ENCODE data around the gene RAPGEF1. TPM values are rescaled to one million over a fixed set of nuclear protein-coding genes. Genes with fewer than 3 reads are reported as not detected.
A peak's percentile ranks its signal among the peaks of the same experiment; 100 is the strongest.

RAPGEF1 gene
- total RNA-seq, 1 experiment from 2014 or later: 25.2 TPM

GRCh38 chr9:131635892-131636291 is 104.0 kb downstream of the RAPGEF1 start:
- H3K9me2 ChIP-seq (replicated peaks; ENCODE audit: low read length): no peaks in the 10 kb centered on the region
- POLR2A ChIA-PET (ENCODE audit: unreplicated experiment): no interaction called here
- peaks cover 12% of the 10 kb centered on the region for H3K4me1 ChIP-seq (ENCODE audit: insufficient read depth, low read length)
- peak overlapping the region; percentile 73 for H3K27ac ChIP-seq (ENCODE audit: low read length)
- H3K9ac ChIP-seq (ENCODE audit: low read length): 0 out of 2 replicates have a peak overlapping the region, but pooled peaks have one; percentile 25
- DNase-seq (no peak), ATAC-seq (peak; percentile 19)
- H3K4me3 ChIP-seq (ENCODE audit: low read length): no peak overlapping the region
- no peaks in the 10 kb centered on the region for H3K36me3 ChIP-seq (ENCODE audit: low read depth, low read length)
- no TSS peak for BruUV-seq (replicated peaks)
- H3K4me2 ChIP-seq (ENCODE audit: low read length): no peak overlapping the region
- no peaks in the 10 kb centered on the region for H4K20me1 ChIP-seq (ENCODE audit: low read length)
- no peaks in the 10 kb centered on the region for H3K9me3 ChIP-seq (ENCODE audit: low read length)
- H3K27me3 ChIP-seq (ENCODE audit: low read length): no peaks in the 10 kb centered on the region
- H3F3A ChIP-seq (ENCODE audit: low read length, unreplicated experiment): no peaks in the 10 kb centered on the region
- intact Hi-C loops (cut with micrococcal nuclease): no loop called here
- no peaks in the 10 kb centered on the region for H3K79me2 ChIP-seq (ENCODE audit: low read length)
- CTCF ChIA-PET: no interaction called here
- no peak for TF ChIP-seq EZH2phosphoT487 (IDR thresholded peaks at IDR 0.05; ENCODE audit: borderline replicate concordance, low read length)
- TF ChIP-seq, protein P1, sequence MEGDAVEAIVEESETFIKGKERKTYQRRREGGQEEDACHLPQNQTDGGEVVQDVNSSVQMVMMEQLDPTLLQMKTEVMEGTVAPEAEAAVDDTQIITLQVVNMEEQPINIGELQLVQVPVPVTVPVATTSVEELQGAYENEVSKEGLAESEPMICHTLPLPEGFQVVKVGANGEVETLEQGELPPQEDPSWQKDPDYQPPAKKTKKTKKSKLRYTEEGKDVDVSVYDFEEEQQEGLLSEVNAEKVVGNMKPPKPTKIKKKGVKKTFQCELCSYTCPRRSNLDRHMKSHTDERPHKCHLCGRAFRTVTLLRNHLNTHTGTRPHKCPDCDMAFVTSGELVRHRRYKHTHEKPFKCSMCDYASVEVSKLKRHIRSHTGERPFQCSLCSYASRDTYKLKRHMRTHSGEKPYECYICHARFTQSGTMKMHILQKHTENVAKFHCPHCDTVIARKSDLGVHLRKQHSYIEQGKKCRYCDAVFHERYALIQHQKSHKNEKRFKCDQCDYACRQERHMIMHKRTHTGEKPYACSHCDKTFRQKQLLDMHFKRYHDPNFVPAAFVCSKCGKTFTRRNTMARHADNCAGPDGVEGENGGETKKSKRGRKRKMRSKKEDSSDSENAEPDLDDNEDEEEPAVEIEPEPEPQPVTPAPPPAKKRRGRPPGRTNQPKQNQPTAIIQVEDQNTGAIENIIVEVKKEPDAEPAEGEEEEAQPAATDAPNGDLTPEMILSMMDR (conservative IDR thresholded peaks at IDR 0.05; ENCODE audit: low read depth, low read length): no peak
- TF ChIP-seq EZH2 (IDR thresholded peaks at IDR 0.05; ENCODE audit: low read length, unreplicated experiment): no peak
- H2AFZ ChIP-seq (ENCODE audit: low read length): no peak overlapping the region

GRCh38 chr9:131635285-131635684 is 104.6 kb downstream of the RAPGEF1 start:
- no peaks in the 10 kb centered on the region for H3K27me3 ChIP-seq (ENCODE audit: low read length)
- H3F3A ChIP-seq (ENCODE audit: low read length, unreplicated experiment): no peaks in the 10 kb centered on the region
- peak overlapping the region; percentile 73 for H3K27ac ChIP-seq (ENCODE audit: low read length)
- no peaks in the 10 kb centered on the region for H3K36me3 ChIP-seq (ENCODE audit: low read depth, low read length)
- POLR2A ChIA-PET (ENCODE audit: unreplicated experiment): interaction anchor here (0.6 kb wide), 1 partner anchor 12 kb away, joined by 5 read pairs; no protein-coding TSS in a partner anchor
- TF ChIP-seq EZH2 (IDR thresholded peaks at IDR 0.05; ENCODE audit: low read length, unreplicated experiment) (no peak), EZH2phosphoT487 (IDR thresholded peaks at IDR 0.05; ENCODE audit: borderline replicate concordance, low read length) (no peak)
- TF ChIP-seq, protein P1 (conservative IDR thresholded peaks at IDR 0.05; ENCODE audit: low read depth, low read length): no peak
- H3K9me2 ChIP-seq (replicated peaks; ENCODE audit: low read length): no peaks in the 10 kb centered on the region
- peak overlapping the region; percentile 40; the same call in 1 of the 2 replicates for H2AFZ ChIP-seq (ENCODE audit: low read length)
- H3K4me1 ChIP-seq (ENCODE audit: insufficient read depth, low read length): peaks cover 12% of the 10 kb centered on the region
- peak overlapping the region; percentile 54 for H3K4me2 ChIP-seq (ENCODE audit: low read length)
- no peak overlapping the region for H3K4me3 ChIP-seq (ENCODE audit: low read length)
- no peaks in the 10 kb centered on the region for H3K9me3 ChIP-seq (ENCODE audit: low read length)
- ATAC-seq (peak; percentile 100), DNase-seq (peak; percentile 90)
- CTCF ChIA-PET: interaction anchor here (0.6 kb wide), 1 partner anchor 8 kb away, joined by 15 read pairs; no protein-coding TSS in a partner anchor
- H3K9ac ChIP-seq (ENCODE audit: low read length): 0 out of 2 replicates have a peak overlapping the region, but pooled peaks have one; percentile 25
- no peaks in the 10 kb centered on the region for H4K20me1 ChIP-seq (ENCODE audit: low read length)
- no TSS peak for BruUV-seq (replicated peaks)
- H3K79me2 ChIP-seq (ENCODE audit: low read length): no peaks in the 10 kb centered on the region
- intact Hi-C loops (cut with micrococcal nuclease): no loop called here

DNA sequence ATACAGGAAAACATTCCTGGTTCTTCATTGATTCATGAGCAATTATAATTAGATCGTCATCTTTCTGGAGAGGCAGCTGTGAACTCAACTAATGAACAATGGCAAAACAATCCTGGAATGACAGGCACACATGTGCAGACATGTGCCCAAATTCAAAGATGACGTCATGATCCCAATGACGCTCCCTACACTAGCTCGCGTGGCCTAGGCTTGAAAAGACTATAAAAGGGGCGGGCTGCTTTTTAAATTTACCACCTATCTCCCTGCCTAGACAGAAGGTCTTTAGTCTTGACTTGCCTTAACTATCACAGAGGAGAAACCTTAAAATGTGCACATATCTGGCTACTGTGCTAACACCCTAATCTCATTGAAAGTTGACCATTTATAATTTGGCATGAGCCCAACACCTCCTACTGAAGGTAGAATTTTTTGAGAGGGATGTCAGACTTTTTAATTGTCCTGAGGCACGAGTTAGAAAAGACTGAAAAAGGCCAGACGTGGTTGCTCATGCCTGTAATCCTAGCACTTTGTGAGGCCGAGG is 106.3 kb downstream of the RAPGEF1 start:
- Histone ChIP-seq H4K20me1 (ENCODE audit: low read length) (no peaks in the 10 kb centered on the region), H3K27ac (ENCODE audit: low read length) (no peak overlapping the region), H3K36me3 (ENCODE audit: low read depth, low read length) (no peaks in the 10 kb centered on the region), H3F3A (ENCODE audit: low read length, unreplicated experiment) (no peaks in the 10 kb centered on the region), H3K79me2 (ENCODE audit: low read length) (no peaks in the 10 kb centered on the region), H3K27me3 (ENCODE audit: low read length) (no peaks in the 10 kb centered on the region), H3K9me2 (replicated peaks; ENCODE audit: low read length) (no peaks in the 10 kb centered on the region), H3K9ac (ENCODE audit: low read length) (no peak overlapping the region), H3K4me3 (ENCODE audit: low read length) (no peak overlapping the region), H3K9me3 (ENCODE audit: low read length) (no peaks in the 10 kb centered on the region), H3K4me2 (ENCODE audit: low read length) (no peak overlapping the region), H3K4me1 (ENCODE audit: insufficient read depth, low read length) (peaks cover 12% of the 10 kb centered on the region), H2AFZ (ENCODE audit: low read length) (no peak overlapping the region)
- TF ChIP-seq EZH2phosphoT487 (IDR thresholded peaks at IDR 0.05; ENCODE audit: borderline replicate concordance, low read length) (no peak), EZH2 (IDR thresholded peaks at IDR 0.05; ENCODE audit: low read length, unreplicated experiment) (no peak)
- TF ChIP-seq, protein P1 (conservative IDR thresholded peaks at IDR 0.05; ENCODE audit: low read depth, low read length): no peak
- no peak for ATAC-seq
- POLR2A ChIA-PET (ENCODE audit: unreplicated experiment): no interaction called here
- CTCF ChIA-PET: no interaction called here
- intact Hi-C loops (cut with micrococcal nuclease): no loop called here
- BruUV-seq (replicated peaks): no TSS peak
- no peak for DNase-seq

Data from PC-3 (cell line).